OCI-LY3 (cell line): Measurements from ENCODE around the gene TBX6.

Experiments
- H2AFZ ChIP-seq: fragments of 200-600, 300-600 bp; shearing (Covaris generic); 2 replicates; pipeline ENCODE4 v1.6.0; 2014; ENCODE audit warnings: antibody characterized with exemption, low read depth, low read length
- H3K27ac ChIP-seq: fragments of 200-600, 300-600 bp; sonication (generic); 2 replicates; pipeline ENCODE4 v1.5.1; 2014; ENCODE audit warnings: mild to moderate bottlenecking, low read length, moderate library complexity, mixed read lengths
- H3K27me3 ChIP-seq: fragments of 200-600, 300-600 bp; sonication (generic); 2 replicates; pipeline ENCODE4 v1.6.1; 2014; ENCODE audit warnings: low read depth, low read length, mixed read lengths
- H3K36me3 ChIP-seq: fragments of 200-600, 300-600 bp; sonication (generic); replicated peaks from 2 replicates; pipeline ENCODE3; 2014; ENCODE audit warnings: low read depth, low read length, mixed read lengths
- H3K4me1 ChIP-seq: fragments of 300-600, 200-600 bp; sonication (generic); 2 replicates; pipeline ENCODE4 v1.6.1; 2014; ENCODE audit warnings: low read length, mixed read lengths
- H3K4me2 ChIP-seq: fragments of 200-600, 300-600 bp; sonication (generic); 2 replicates; pipeline ENCODE4 v1.6.1; 2014; ENCODE audit warnings: low read length, mixed read lengths
- H3K4me3 ChIP-seq: fragments of 300-600, 200-600 bp; sonication (generic); 2 replicates; pipeline ENCODE4 v1.5.1; 2014; ENCODE audit warnings: antibody characterized with exemption, mild to moderate bottlenecking, low read length, moderate library complexity
- H3K79me2 ChIP-seq: fragments of 300-600, 200-600 bp; shearing (Covaris generic); 2 replicates; pipeline ENCODE4 v1.6.1; 2014; ENCODE audit warnings: mild to moderate bottlenecking, low read length, mixed read lengths
- H3K9ac ChIP-seq: fragments of 300-600, 200-600 bp; shearing (Covaris generic); 2 replicates; pipeline ENCODE4 v1.6.0; 2014; ENCODE audit warnings: mild to moderate bottlenecking, low read length, moderate library complexity
- H3K9me3 ChIP-seq: fragments of 200-600, 300-600 bp; shearing (Covaris generic); 2 replicates; pipeline ENCODE4 v1.6.1; 2014; ENCODE audit warnings: low read length, mixed read lengths; ENCODE audit not compliant: insufficient read depth
- H4K20me1 ChIP-seq: fragments of 200-600, 300-600 bp; sonication (generic); 2 replicates; pipeline ENCODE4 v1.6.1; 2016; ENCODE audit warnings: low read length, mixed read lengths; ENCODE audit not compliant: insufficient read depth
- EZH2phosphoT487 ChIP-seq: fragments of 200-600 bp; shearing (Covaris generic); IDR thresholded peaks from 2 replicates; pipeline ENCODE4 v1.6.1; 2018; ENCODE audit warnings: antibody characterized with exemption, mixed run types, low read depth
- TF ChIP-seq, protein P1 (sequence below): fragments of 200-600, 300-600 bp; sonication (generic); IDR thresholded peaks from 2 replicates; pipeline ENCODE4 v1.5.1; 2014; ENCODE audit warnings: antibody characterized with exemption, low read length, low read depth

TBX6 gene

DNA sequence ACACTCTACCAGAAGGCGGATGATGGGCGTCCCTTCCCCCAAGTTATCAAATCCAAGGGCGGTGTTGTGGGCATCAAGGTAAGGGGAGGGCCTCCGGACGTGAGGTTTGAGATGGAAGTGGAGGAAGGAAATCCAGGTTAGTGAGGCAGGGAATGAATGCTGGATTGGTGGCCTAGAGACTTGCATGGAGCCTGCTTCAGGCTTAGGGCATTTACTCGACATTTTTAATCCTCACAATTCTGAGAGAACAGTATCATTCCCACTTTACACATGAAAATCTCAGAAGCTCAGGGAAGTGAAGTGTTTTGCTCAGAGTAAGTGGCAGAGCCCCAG is 24.2 kb downstream of the TBX6 start:
- Histone ChIP-seq H4K20me1 (peaks cover 48% of the 10 kb centered on the region), H3K27ac (no peak overlapping the region)

DNA sequence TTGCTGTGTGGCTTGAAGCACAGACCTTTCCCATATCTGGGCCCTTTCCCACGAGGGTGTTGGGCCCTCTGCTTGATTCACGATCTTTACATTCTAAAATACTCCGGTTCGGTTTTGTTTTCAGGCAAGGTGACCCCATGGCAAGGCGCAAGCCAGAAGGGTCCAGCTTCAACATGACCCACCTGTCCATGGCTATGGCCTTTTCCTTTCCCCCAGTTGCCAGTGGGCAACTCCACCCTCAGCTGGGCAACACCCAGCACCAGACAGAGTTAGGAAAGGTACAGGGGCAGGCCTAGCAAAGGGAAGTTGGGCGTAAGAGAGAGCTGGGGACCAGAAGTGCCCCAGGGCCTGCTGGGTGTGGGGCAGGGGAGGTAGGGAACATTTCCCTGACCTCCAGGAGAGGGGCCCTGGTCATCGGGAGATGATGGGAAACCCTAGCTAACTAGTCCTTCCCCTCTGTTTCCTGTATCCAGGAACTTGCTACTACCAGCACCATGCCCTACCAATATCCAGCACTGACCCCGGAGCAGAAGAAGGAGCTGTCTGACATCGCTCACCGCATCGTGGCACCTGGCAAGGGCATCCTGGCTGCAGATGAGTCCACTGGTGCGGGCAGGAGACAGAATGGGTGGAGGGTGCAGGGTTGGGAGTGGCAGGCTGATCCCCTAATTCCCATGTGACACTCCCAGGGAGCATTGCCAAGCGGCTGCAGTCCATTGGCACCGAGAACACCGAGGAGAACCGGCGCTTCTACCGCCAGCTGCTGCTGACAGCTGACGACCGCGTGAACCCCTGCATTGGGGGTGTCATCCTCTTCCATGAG is 24.8 kb downstream of the TBX6 start:
- Histone ChIP-seq H3K4me2 (peak overlapping the region; percentile 88), H3K9ac (peak overlapping the region; percentile 90), H3K79me2 (peaks cover 63% of the 10 kb centered on the region), H3K36me3 (peaks cover 56% of the 10 kb centered on the region), H2AFZ (no peak overlapping the region), H4K20me1 (peaks cover 48% of the 10 kb centered on the region), H3K27ac (peak overlapping the region; percentile 73), H3K4me1 (peaks cover 18% of the 10 kb centered on the region), H3K9me3 (no peaks in the 10 kb centered on the region), H3K27me3 (no peaks in the 10 kb centered on the region), H3K4me3 (peak overlapping the region; percentile 94)
- TF ChIP-seq EZH2phosphoT487, result no peak
- TF ChIP-seq, protein P1, sequence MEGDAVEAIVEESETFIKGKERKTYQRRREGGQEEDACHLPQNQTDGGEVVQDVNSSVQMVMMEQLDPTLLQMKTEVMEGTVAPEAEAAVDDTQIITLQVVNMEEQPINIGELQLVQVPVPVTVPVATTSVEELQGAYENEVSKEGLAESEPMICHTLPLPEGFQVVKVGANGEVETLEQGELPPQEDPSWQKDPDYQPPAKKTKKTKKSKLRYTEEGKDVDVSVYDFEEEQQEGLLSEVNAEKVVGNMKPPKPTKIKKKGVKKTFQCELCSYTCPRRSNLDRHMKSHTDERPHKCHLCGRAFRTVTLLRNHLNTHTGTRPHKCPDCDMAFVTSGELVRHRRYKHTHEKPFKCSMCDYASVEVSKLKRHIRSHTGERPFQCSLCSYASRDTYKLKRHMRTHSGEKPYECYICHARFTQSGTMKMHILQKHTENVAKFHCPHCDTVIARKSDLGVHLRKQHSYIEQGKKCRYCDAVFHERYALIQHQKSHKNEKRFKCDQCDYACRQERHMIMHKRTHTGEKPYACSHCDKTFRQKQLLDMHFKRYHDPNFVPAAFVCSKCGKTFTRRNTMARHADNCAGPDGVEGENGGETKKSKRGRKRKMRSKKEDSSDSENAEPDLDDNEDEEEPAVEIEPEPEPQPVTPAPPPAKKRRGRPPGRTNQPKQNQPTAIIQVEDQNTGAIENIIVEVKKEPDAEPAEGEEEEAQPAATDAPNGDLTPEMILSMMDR, result no peak

More for the DNA sequence above, 24.2 kb downstream of the TBX6 start:
- H3K9me3 ChIP-seq, result no peaks in the 10 kb centered on the region
- no peak overlapping the region for H3K9ac ChIP-seq
- no peak overlapping the region for H2AFZ ChIP-seq
- H3K27me3 ChIP-seq, result no peaks in the 10 kb centered on the region
- peak overlapping the region; percentile 88; the same call in 1 of the 2 replicates for H3K4me2 ChIP-seq
- H3K36me3 ChIP-seq, result peaks cover 60% of the 10 kb centered on the region
- H3K4me3 ChIP-seq, result peak overlapping the region; percentile 94; the same call in 1 of the 2 replicates
- peaks cover 63% of the 10 kb centered on the region for H3K79me2 ChIP-seq
- H3K4me1 ChIP-seq, result peaks cover 18% of the 10 kb centered on the region
- no peak for TF ChIP-seq EZH2phosphoT487
- TF ChIP-seq, protein P1, result no peak

DNA sequence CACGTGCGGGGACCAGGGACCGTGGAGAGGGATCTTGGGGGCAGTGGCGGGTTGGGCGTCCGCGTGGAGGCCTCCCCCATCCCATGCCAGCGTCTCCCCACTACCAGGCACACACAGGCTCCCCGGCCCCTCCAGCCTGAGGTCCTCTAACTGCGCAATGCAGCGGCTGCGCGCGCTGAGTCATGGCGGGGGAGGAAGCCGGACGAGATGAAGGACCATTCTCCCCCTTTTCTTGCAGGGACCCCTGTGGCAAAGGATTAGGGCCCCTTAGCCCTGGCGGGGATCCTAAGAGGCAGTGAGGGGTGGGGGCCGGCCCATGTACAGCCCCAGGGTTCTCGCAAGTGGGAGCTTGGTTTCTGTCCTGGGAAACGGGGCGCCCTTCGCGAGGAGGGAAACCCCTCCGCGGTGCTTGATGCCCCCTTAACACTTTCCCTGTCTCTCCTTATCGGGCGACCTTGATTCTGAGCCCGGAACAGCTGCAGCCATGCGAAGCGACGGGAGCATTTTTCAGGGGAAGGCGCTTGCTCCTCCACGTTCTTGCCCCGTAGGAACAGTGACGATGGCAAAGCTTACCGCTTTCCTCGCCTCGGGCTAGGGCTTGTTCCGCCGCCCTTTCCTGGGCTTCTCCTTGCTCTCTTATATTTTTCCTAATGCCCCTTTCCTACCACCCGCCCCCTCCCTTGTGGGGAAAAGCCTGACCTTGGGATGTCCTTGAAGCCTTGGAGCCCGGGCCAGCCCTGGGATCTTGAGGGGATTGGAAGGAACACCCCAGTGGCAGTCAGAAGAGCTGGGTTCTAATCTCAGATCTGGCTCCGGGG is 25.6 kb downstream of the TBX6 start:
- TF ChIP-seq, protein P1, result no peak
- TF ChIP-seq EZH2phosphoT487, result no peak
- H3K27me3 ChIP-seq, result no peaks in the 10 kb centered on the region
- H3K4me3 ChIP-seq, result peak overlapping the region; percentile 94
- H3K36me3 ChIP-seq, result peaks cover 51% of the 10 kb centered on the region
- peaks cover 48% of the 10 kb centered on the region for H4K20me1 ChIP-seq
- H3K27ac ChIP-seq, result peak overlapping the region; percentile 73
- H3K79me2 ChIP-seq, result peaks cover 63% of the 10 kb centered on the region
- no peak overlapping the region for H2AFZ ChIP-seq
- H3K4me1 ChIP-seq, result peaks cover 18% of the 10 kb centered on the region
- H3K4me2 ChIP-seq, result peak overlapping the region; percentile 88
- peak overlapping the region; percentile 90 for H3K9ac ChIP-seq
- no peaks in the 10 kb centered on the region for H3K9me3 ChIP-seq
